GM23248 (cell line): ENCODE data around the gene PTPRN2. TPM values are rescaled to one million over a fixed set of nuclear protein-coding genes. Genes with fewer than 3 reads are reported as not detected.

Source experiments
- DNase-seq: peaks from one replicate; pipeline ENCODE4 v3.0.0-alpha.2; 2015
- H2AFZ ChIP-seq: fragments of 200-600 bp; sonication (generic); 2 replicates; pipeline ENCODE4 v1.6.1; 2016; ENCODE audit warnings: antibody characterized with exemption
- H3F3A ChIP-seq: fragments of 200-600 bp; sonication (generic); 2 replicates; pipeline ENCODE4 v1.6.1; 2016; ENCODE audit warnings: mild to moderate bottlenecking, antibody characterized with exemption, mixed run types; ENCODE audit not compliant: insufficient read depth
- H3K27ac ChIP-seq: fragments of 200-600 bp; sonication (generic); 2 replicates; pipeline ENCODE4 v1.5.1; 2016; ENCODE audit warnings: mild to moderate bottlenecking
- H3K27me3 ChIP-seq: fragments of 200-600 bp; sonication (generic); replicated peaks from 2 replicates; pipeline ENCODE4 v1.6.1; 2016; ENCODE audit warnings: mild to moderate bottlenecking; ENCODE audit not compliant: insufficient read depth
- H3K36me3 ChIP-seq: fragments of 200-600 bp; sonication (generic); 2 replicates; pipeline ENCODE4 v1.6.1; 2016; ENCODE audit warnings: low read depth, mild to moderate bottlenecking
- H3K4me1 ChIP-seq: fragments of 200-600 bp; sonication (generic); 2 replicates; pipeline ENCODE4 v1.6.1; 2016; ENCODE audit warnings: mild to moderate bottlenecking; ENCODE audit not compliant: insufficient read depth
- H3K4me2 ChIP-seq: fragments of 200-600 bp; sonication (generic); one replicate; pipeline ENCODE4 v1.6.1; 2016; ENCODE audit warnings: mild to moderate bottlenecking; ENCODE audit not compliant: unreplicated experiment
- H3K4me3 ChIP-seq: fragments of 200-600 bp; sonication (generic); 2 replicates; pipeline ENCODE4 v1.5.1; 2016; ENCODE audit warnings: mild to moderate bottlenecking
- H3K79me2 ChIP-seq: fragments of 200-600 bp; sonication (generic); 2 replicates; pipeline ENCODE4 v1.6.1; 2016; ENCODE audit warnings: mild to moderate bottlenecking; ENCODE audit not compliant: insufficient read depth
- H3K9ac ChIP-seq: fragments of 200-600 bp; sonication (generic); 2 replicates; pipeline ENCODE4 v1.6.1; 2016; ENCODE audit warnings: mild to moderate bottlenecking
- H3K9me2 ChIP-seq: fragments of 200-600 bp; sonication (generic); 2 replicates; pipeline ENCODE4 v1.6.1; 2016; ENCODE audit warnings: mixed run types, mild to moderate bottlenecking, moderate library complexity; ENCODE audit not compliant: insufficient read depth
- H3K9me3 ChIP-seq: fragments of 200-600 bp; sonication (generic); one replicate; pipeline ENCODE4 v1.6.1; 2017; ENCODE audit warnings: low read depth
- H4K20me1 ChIP-seq: fragments of 200-600 bp; sonication (generic); 2 replicates; pipeline ENCODE4 v1.6.0; 2016; ENCODE audit not compliant: insufficient read depth
- EZH2 ChIP-seq: fragments of 200-600 bp; sonication (generic); IDR thresholded peaks from 2 replicates; pipeline ENCODE4 v1.6.1; 2018; ENCODE audit warnings: antibody characterized with exemption, mild to moderate bottlenecking; ENCODE audit not compliant: insufficient read depth, poor library complexity, severe bottlenecking
- EZH2phosphoT487 ChIP-seq: fragments of 200-600 bp; sonication (generic); IDR thresholded peaks from 2 replicates; pipeline ENCODE4 v1.6.1; 2018; ENCODE audit warnings: antibody characterized with exemption, moderate library complexity, mild to moderate bottlenecking, low read depth; ENCODE audit not compliant: insufficient read depth
- WGBS, 2 experiments: methylation state at CpG; one replicate each; pipeline ENCODE4 v1.1.6; 2015 to 2017; ENCODE audit warnings: low lambda C conversion rate in 2 of 2, low coverage in 1 of 2; ENCODE audit errors: missing lambda C conversion rate in 2 of 2; 5-methylcytosine and 5-hydroxymethylcytosine counted together
- in situ Hi-C: fragments of 300-500 bp; cut with MboI; formaldehyde crosslinking; loops from 2 replicates; pipeline ENCODE4 v1.15.0; 2020
- polyA plus RNA-seq: library from polyadenylated mRNA; unstranded; fragments of >200 nt; fragmentation: Nextera tagmentation; extraction: Ambion mirVana; gene quantifications from 2 replicates; pipeline ENCODE4 v1.2.1, GENCODE V29; 2016
- total RNA-seq: library from RNA; depleted of rRNA; stranded (reverse); fragments of >200 nt; shearing (Covaris generic); gene quantifications from 2 replicates; pipeline ENCODE4 v1.2.3, GENCODE V29; 2014

PTPRN2 gene
- total and polyA plus RNA-seq, 2 experiments from 2014 or later: 0.13 TPM; not detected in 1

DNA sequence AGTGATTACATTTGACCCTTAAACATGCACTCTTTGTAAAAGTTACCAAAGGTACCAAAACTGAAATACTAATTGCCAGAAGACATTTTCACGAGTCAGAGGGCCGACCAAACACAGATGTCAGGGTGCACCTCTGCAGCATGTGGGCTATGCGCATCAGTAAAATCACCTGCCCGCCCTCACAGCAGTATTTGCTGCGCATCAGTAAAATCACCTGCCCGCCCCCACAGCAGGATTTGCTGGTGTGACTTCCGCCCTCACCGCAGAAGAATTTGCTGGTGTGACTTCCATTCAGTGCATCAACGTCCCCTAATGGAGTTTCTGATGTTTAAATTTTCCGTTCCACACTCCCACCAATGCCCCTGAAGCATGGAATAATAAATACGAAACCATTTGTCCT lies 202.9 kb downstream of the PTPRN2 start:
- 10 to 15% methylated on average over 11 of the region's 11 CpGs for WGBS, 2 experiments
- Histone ChIP-seq H3K9me2 (no peaks in the 10 kb centered on the region), H3K27ac (no peak overlapping the region), H3K79me2 (no peaks in the 10 kb centered on the region), H3K9ac (no peak overlapping the region), H3K4me1 (no peaks in the 10 kb centered on the region), H3K4me3 (no peak overlapping the region), H3K36me3 (no peaks in the 10 kb centered on the region), H3K4me2 (no peak overlapping the region), H2AFZ (no peak overlapping the region), H3K27me3 (no peaks in the 10 kb centered on the region), H3K9me3 (no peaks in the 10 kb centered on the region), H4K20me1 (no peaks in the 10 kb centered on the region), H3F3A (no peaks in the 10 kb centered on the region)
- no peak for DNase-seq
- in situ Hi-C loops: no loop called here
- no peak for TF ChIP-seq EZH2phosphoT487
- no peak for TF ChIP-seq EZH2

DNA sequence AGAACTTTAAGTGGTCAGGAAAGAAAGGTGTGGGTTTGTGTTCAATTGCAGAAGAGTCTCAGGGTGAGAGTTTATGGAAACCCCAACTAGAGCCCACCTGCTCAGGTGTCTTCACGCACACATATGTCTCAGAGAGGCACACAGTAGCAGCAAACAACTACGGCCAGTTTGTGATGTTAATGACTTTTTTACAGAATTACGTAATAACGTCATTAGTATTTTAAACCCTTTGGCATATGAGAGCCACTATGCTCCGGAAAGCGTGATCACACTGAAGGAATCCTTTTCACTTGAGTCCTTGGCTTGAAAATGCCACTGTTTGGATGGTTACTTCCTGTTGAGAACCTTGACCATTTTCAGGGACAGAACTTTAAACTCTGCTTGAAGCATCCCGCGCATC lies 204.0 kb downstream of the PTPRN2 start:
- Histone ChIP-seq H3F3A (no peaks in the 10 kb centered on the region), H3K4me2 (no peak overlapping the region), H3K4me3 (no peak overlapping the region), H2AFZ (no peak overlapping the region), H3K9me3 (no peaks in the 10 kb centered on the region), H3K27me3 (no peaks in the 10 kb centered on the region), H3K79me2 (no peaks in the 10 kb centered on the region), H4K20me1 (no peaks in the 10 kb centered on the region), H3K9ac (no peak overlapping the region), H3K4me1 (no peaks in the 10 kb centered on the region), H3K36me3 (no peaks in the 10 kb centered on the region), H3K27ac (no peak overlapping the region), H3K9me2 (no peaks in the 10 kb centered on the region)
- in situ Hi-C loops: no loop called here
- TF ChIP-seq EZH2phosphoT487 (no peak), EZH2 (no peak)
- 26 to 40% methylated on average over 8 of the region's 8 CpGs for WGBS, 2 experiments
- no peak for DNase-seq

DNA sequence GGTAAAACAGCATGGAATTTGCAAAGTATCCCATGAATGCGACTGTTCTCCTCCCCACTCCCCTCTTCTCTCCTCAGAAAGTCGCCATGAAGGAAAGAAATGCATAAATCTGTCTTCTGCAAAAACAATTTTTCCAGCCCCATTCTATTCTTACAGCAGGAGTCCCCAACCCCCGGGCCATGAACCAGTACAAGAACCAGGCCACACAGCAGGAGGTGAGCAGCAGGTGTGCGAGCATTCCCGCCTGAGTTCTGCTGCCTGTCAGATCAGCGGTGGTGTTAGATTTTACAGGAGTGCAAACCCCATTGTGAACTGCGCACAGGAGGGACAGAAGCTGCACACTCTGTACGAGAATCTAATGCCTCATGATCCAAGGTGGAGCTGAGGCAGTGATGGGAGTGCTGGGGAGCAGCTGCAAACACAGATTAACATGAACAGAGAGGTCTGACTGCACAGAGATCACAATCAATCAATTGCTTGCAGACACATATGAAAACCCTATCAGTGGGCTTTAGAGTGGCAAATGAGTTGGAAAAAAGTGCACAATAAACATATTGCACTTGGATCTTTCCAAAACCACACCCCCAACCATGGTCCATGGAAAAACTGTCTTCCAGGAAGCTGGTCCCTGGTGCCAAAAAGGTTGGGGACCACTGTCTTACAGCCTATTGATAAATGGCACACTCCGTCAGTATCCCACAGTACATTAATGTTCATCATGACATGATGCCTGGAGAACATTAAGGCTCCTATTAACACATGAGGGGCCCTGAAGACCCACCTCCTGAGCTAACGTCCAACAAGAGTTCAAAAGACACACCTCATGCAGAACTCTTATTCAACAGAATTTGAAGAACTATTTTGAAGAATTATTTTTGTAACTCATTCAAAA lies 205.0 kb downstream of the PTPRN2 start:
- TF ChIP-seq EZH2: no peak
- no peak for TF ChIP-seq EZH2phosphoT487

DNA sequence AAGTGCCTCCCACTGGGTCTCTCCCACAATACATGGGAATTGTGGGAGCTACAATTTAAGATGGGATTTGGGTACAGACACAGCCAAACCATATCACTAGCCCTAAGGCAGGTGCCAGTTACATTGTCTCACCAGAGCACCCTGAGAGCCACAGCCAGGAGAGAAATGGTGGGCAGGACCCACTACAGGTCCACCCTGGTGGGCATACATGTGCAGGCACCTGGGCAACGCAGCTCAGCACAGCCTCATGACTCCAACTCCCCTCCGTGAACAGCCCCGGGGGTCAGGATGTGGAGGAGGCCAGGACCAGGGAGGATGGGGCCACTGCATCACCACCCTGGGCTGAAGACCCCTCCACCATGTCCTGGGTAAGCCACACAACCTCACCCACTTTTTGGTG lies 205.7 kb downstream of the PTPRN2 start:
- WGBS, 2 experiments: 15 to 21% methylated on average over 3 of the region's 3 CpGs
- no peak for DNase-seq

More for the DNA sequence above, 205.0 kb downstream of the PTPRN2 start:
- WGBS, 2 experiments: 10 to 14% methylated on average over 10 of the region's 10 CpGs
- Histone ChIP-seq H3K4me2 (no peak overlapping the region), H3K9me3 (no peaks in the 10 kb centered on the region), H3K4me3 (no peak overlapping the region), H3K79me2 (no peaks in the 10 kb centered on the region), H3K9me2 (no peaks in the 10 kb centered on the region), H3K4me1 (no peaks in the 10 kb centered on the region), H3K36me3 (no peaks in the 10 kb centered on the region), H3K27ac (no peak overlapping the region), H3F3A (no peaks in the 10 kb centered on the region), H3K27me3 (no peaks in the 10 kb centered on the region), H4K20me1 (no peaks in the 10 kb centered on the region), H3K9ac (no peak overlapping the region), H2AFZ (no peak overlapping the region)
- DNase-seq: no peak
- in situ Hi-C loops: no loop called here

More for the DNA sequence above, 205.7 kb downstream of the PTPRN2 start:
- Histone ChIP-seq H2AFZ (no peak overlapping the region), H3K4me3 (no peak overlapping the region), H4K20me1 (no peaks in the 10 kb centered on the region), H3K9me3 (no peaks in the 10 kb centered on the region), H3K27ac (no peak overlapping the region), H3K4me2 (no peak overlapping the region), H3K4me1 (no peaks in the 10 kb centered on the region), H3F3A (no peaks in the 10 kb centered on the region), H3K9ac (no peak overlapping the region), H3K27me3 (no peaks in the 10 kb centered on the region), H3K79me2 (no peaks in the 10 kb centered on the region), H3K9me2 (no peaks in the 10 kb centered on the region), H3K36me3 (no peaks in the 10 kb centered on the region)
- in situ Hi-C loops: no loop called here
- TF ChIP-seq EZH2 (no peak), EZH2phosphoT487 (no peak)
